Activated CD8-positive, alpha-beta T cell treated with anti-CD3 and anti-CD28 coated beads, Interleukin-2, amount 10 ng/mL, durations not matched to agents 7 days and 5 days (primary cell): ENCODE data around the gene TMEM192. TPM values are rescaled to one million over a fixed set of nuclear protein-coding genes. Genes with fewer than 3 reads are reported as not detected.
"Not testable (repeated sequence)": the region's sequence is repeated elsewhere in the genome, so short reads cannot be mapped to it uniquely, and the experiment has no call there.

Experiments used
- ATAC-seq: fragments of 150-1000 bp; cut with Tn5 transposase; one replicate; pipeline ENCODE4 v1.10.0; 2021; ENCODE audit warnings: moderate library complexity
- CTCF ChIA-PET: fragments of 350-600 bp; sonication (Branson Sonifier 250); formaldehyde crosslinking; loops from one replicate; lab custom pipeline; 2021; ENCODE audit warnings: antibody characterized with exemption; lab: Charles Lee
- POLR2A ChIA-PET: fragments of 350-600 bp; sonication (Branson Sonifier 250); formaldehyde crosslinking; loops from one replicate; lab custom pipeline; 2021; ENCODE audit warnings: antibody characterized with exemption; lab: Charles Lee
- DNase-seq: peaks from one replicate; pipeline ENCODE4 v3.0.0-alpha.2; 2020
- H3K27ac Mint-ChIP-seq: one replicate; pipeline ENCODE4 v1.8.0; 2021; ENCODE audit warnings: mild to moderate bottlenecking, mixed read lengths
- H3K27me3 Mint-ChIP-seq: one replicate; pipeline ENCODE4 v1.8.0; 2021; ENCODE audit warnings: low read depth, mixed read lengths
- H3K36me3 Mint-ChIP-seq: one replicate; pipeline ENCODE4 v1.8.0; 2021; ENCODE audit warnings: low read depth, mixed read lengths
- H3K4me1 Mint-ChIP-seq: one replicate; pipeline ENCODE4 v1.8.0; 2021; ENCODE audit warnings: low read depth, mixed read lengths
- H3K4me3 Mint-ChIP-seq: one replicate; pipeline ENCODE4 v1.8.0; 2021; ENCODE audit warnings: mild to moderate bottlenecking, mixed read lengths
- H3K9me3 Mint-ChIP-seq: one replicate; pipeline ENCODE4 v1.8.0; 2022; ENCODE audit warnings: mixed read lengths; ENCODE audit not compliant: insufficient read depth
- total RNA-seq, 2 experiments: library from RNA; stranded (reverse); gene quantifications; one replicate each; pipeline ENCODE4 v1.2.3, GENCODE V29; 2021

Gene TMEM192
- total RNA-seq, 2 experiments from 2014 or later, result 6.7 to 8.4 TPM

DNA sequence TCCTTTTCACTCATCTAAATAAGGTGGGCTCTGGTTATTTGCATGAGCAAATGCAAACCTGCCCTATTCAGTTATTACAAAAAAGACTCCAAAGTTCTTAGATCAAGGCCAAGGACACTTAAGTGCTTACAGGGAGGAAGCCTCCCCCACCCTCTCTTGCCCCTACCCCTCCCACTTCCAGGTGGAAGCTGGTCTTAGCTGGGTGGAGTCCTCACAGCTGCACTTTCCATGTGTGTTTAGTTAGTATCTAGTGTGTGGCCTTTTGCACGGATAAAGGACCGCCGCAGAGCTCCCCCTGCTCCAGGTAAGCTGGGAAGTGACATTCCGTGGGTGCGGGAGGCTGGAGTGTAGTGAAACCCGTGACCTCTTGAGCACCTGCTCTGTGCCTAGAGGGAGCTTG, 59.0 kb downstream of the TMEM192 start, which contains the start of gene TRIM75:
TRIM75 (plus strand) TSS at position 222 of the 400 bp plus-strand sequence. CDS start 5,282 bp downstream, outside the sequence.
- no peak for ATAC-seq
- no peaks in the 10 kb centered on the region for H3K36me3 Mint-ChIP-seq
- H3K4me3 Mint-ChIP-seq, result no peak within 1 kb of the TSS
- DNase-seq, result no peak
- no peaks in the 10 kb centered on the region for H3K27me3 Mint-ChIP-seq
- POLR2A ChIA-PET, result no interaction called here
- CTCF ChIA-PET, result no interaction called here
- no peaks in the 10 kb centered on the region for H3K4me1 Mint-ChIP-seq
- H3K9me3 Mint-ChIP-seq, result no peaks in the 10 kb centered on the region
- no peak within 1 kb of the TSS for H3K27ac Mint-ChIP-seq

DNA sequence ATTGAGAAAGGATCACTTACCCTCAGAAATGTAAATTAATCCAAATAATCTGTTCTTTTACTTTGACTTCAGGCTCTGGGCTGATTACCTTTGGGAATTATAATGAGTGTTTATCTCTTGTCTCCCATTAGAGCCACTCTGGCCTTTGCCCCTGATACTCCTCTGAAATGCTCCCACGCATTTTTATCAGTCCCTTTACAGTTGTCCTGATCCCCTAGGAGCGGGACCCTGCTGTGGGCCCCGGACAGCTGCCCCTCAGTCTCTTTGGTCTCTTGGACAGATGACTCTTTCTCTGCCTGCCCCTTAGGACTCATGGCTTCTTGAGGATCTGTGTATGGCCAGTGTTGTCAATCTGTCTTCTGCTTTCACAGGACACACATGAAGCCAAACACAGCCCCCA, 60.0 kb downstream of the TMEM192 start:
- H3K9me3 Mint-ChIP-seq, result no peaks in the 10 kb centered on the region
- H3K4me1 Mint-ChIP-seq, result no peaks in the 10 kb centered on the region
- DNase-seq (no peak), ATAC-seq (no peak)
- ChIA-PET CTCF (no interaction called here), POLR2A (no interaction called here)
- H3K4me3 Mint-ChIP-seq, result no peak overlapping the region
- H3K27me3 Mint-ChIP-seq, result no peaks in the 10 kb centered on the region
- H3K27ac Mint-ChIP-seq, result no peak overlapping the region
- no peaks in the 10 kb centered on the region for H3K36me3 Mint-ChIP-seq

DNA sequence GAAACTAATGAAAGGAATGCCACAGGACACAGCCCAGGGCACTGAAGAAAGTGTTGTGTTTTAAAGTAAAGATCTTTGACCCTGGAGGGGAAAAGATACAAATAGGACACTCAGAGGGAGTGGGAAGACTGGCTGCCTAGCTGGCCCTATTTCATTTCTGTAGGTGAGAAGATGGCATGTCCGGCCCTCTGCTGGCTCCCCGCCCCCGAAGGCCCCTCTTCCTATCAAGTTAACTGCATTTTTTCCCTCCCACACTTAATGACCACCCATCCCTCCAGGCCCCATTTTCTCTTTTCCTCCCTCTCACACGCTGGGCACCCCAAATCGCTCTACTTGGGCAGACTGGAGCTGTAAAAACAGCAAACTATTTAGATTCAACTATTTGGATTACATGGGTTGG, 64.5 kb downstream of the TMEM192 start:
- DNase-seq (no peak), ATAC-seq (no peak)
- POLR2A ChIA-PET, result no interaction called here
- Mint-ChIP-seq H3K27ac (no peak overlapping the region), H3K27me3 (peaks cover 3% of the 10 kb centered on the region), H3K36me3 (no peaks in the 10 kb centered on the region), H3K4me3 (no peak overlapping the region), H3K9me3 (no peaks in the 10 kb centered on the region), H3K4me1 (no peaks in the 10 kb centered on the region)
- CTCF ChIA-PET, result no interaction called here

DNA sequence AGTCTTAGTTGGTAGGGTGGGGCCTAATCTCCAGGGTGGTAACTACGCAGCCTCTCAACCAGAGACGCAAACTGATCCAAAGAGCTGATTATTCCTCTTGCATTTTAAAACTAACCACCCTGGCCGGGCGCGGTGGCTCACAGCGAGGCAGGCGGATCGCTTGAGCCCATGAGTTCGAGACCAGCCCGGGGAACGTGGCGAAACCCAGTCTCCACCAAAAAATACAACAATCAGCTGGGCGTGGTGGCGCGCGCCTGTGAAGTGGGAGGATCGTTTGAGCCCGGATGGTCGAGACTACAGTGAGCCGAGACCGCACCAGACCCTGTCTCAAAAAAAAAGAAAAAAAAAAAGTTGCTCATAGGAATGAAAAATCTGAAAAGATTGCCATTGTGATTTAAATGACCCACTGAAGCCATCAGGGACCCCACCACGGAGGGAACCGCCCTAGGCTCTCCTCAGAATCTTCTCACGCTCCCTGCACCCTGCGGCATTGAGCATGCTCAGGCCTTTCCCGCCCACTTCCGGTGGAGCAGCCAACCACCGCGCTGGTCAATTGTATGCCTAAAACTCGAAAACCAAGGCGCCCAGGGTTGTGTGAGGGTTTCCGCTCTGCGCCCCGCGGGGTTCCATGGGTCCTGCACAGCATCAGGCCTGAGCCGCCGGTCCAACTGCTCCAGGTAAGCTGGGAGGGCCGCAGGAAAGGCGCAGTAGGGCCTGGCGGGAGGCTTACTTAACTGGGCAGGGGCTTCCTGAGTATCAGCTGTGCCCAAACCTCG, 81.0 kb downstream of the TMEM192 start, which contains the start of gene TRIM60:
TRIM60 (plus strand) TSS at position 564 of the 776 bp plus-strand sequence. CDS start 8,074 bp downstream, outside the sequence.
- H3K4me3 Mint-ChIP-seq, result no peak within 1 kb of the TSS
- ChIA-PET POLR2A (no interaction called here), CTCF (no interaction called here)
- DNase-seq (no peak), ATAC-seq (no peak)
- no peaks in the 10 kb centered on the region for H3K9me3 Mint-ChIP-seq
- H3K27ac Mint-ChIP-seq, result no peak within 1 kb of the TSS
- peaks cover 4% of the 10 kb centered on the region for H3K27me3 Mint-ChIP-seq
- no peaks in the 10 kb centered on the region for H3K4me1 Mint-ChIP-seq
- no peaks in the 10 kb centered on the region for H3K36me3 Mint-ChIP-seq

DNA sequence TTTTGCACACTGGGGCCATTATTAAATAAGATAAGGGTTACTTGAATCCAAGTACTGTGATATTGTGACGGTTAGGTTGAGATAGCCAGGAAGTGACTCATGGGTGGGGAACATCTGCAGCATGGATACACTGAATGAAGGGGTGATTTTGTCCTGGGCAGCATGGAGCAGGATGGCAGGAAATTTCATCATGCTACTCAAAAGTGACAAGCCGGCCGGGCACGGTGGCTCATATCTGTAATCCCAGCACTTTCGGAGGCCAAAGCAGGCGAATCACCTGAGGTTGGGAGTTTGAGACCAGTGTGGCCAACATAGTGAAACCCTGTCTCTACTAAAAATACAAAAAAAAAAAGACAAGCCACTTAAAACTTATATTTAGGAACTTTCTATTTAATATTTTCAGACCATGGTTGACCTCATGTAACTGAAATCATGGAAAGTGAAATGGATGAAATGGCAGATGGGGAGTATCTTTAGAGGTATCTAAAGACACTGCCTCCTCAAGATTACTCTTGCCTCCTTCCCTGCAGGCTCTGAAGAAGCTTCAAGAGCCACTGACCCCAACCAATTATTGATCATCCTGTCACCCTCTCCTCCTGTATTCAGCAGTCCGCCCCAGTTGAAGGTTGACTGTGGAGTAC, 84.8 kb downstream of the TMEM192 start:
- CTCF ChIA-PET, result no interaction called here
- no peaks in the 10 kb centered on the region for H3K4me1 Mint-ChIP-seq
- no peaks in the 10 kb centered on the region for H3K9me3 Mint-ChIP-seq
- H3K27me3 Mint-ChIP-seq, result peaks cover 2% of the 10 kb centered on the region
- POLR2A ChIA-PET, result no interaction called here
- no peak overlapping the region for H3K4me3 Mint-ChIP-seq
- DNase-seq, result no peak
- ATAC-seq, result no peak
- no peaks in the 10 kb centered on the region for H3K36me3 Mint-ChIP-seq
- H3K27ac Mint-ChIP-seq, result no peak overlapping the region

DNA sequence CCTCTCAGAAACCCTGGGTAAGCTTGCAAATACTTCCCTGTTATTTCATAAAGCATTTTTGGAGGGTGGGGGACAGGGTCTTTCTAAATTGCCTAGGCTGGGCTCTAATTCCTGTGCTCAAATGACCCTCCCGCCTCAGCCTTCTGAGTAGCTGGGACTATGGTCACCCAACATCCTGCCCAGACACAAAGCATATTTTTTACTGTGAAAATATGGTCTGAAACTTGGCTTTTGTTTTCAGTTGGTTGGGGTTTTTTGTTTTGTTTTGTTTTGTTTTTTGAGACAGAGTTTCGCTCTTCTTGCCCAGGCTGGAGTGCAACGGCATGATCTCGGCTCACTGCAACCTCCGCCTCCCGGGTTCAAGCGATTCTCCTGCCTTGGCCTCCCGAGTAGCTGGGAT, 86.9 kb downstream of the TMEM192 start:
- H3K27ac Mint-ChIP-seq, DNase-seq, H3K36me3 Mint-ChIP-seq, H3K4me1 Mint-ChIP-seq, H3K4me3 Mint-ChIP-seq, POLR2A ChIA-PET, ATAC-seq, H3K27me3 Mint-ChIP-seq, H3K9me3 Mint-ChIP-seq, CTCF ChIA-PET: not testable (repeated sequence)

Other genes starting within 250 kb of the TMEM192 start
- not detected for gene APELA, start 235.7 kb downstream of the TMEM192 start, total RNA-seq
- gene TRIM61, start 135.2 kb downstream of the TMEM192 start, total RNA-seq, result 1 to 10 TPM; 1.0 to 1.8 TPM
- not detected for gene TRIM60, start 80.9 kb downstream of the TMEM192 start, total RNA-seq
- not detected for gene TRIM75, start 59.0 kb downstream of the TMEM192 start, total RNA-seq
- 10 to 100 TPM; 32.9 to 36.4 TPM for gene KLHL2, start 94.7 kb upstream of the TMEM192 start, total RNA-seq
- 10 to 100 TPM; 47.4 to 51.6 TPM for gene MSMO1, start 214.8 kb upstream of the TMEM192 start, total RNA-seq